HG02623 (cell line): ENCODE measurements around the gene RAB3GAP1.

Experiments
- ATAC-seq: cut with Tn5 transposase; IDR thresholded peaks from one replicate; pipeline ENCODE4 v1.9.1; 2021; ENCODE audit warnings: moderate library complexity; ENCODE audit not compliant: unreplicated experiment

Gene RAB3GAP1

GRCh38 chr2:135208016-135208415 is 155.9 kb downstream of the RAB3GAP1 start:
- ATAC-seq, result no peak

- no peak for ATAC-seq
Measured at GRCh38 chr2:135212757-135213156, 160.7 kb downstream of the RAB3GAP1 start.

GRCh38 chr2:135218426-135218825 is 166.3 kb downstream of the RAB3GAP1 start:
- no peak for ATAC-seq

- no peak for ATAC-seq
Measured at GRCh38 chr2:135219226-135219625, 167.1 kb downstream of the RAB3GAP1 start.
